RWPE1 (cell line): ENCODE data around the gene POLR1A.

Experiments used
- CTCF ChIA-PET: fragments of 350-600 bp; sonication (Branson Sonifier 250); formaldehyde crosslinking; extraction: SDS; loops from one replicate; lab custom pipeline; 2021; lab: Yijun Ruan, JAX
- POLR2A ChIA-PET: fragments of 400-600 bp; formaldehyde crosslinking; extraction: SDS; loops from one replicate; lab custom pipeline; 2020; ENCODE audit warnings: antibody characterized with exemption; ENCODE audit not compliant: low non-redundant PET; lab: Yijun Ruan, JAX
- DNase-seq: peaks from one replicate; pipeline ENCODE4 v3.0.0; 2012; ENCODE audit warnings: low spot score
- H3K27ac ChIP-seq: fragments of 450-650 bp; 2 replicates; pipeline ENCODE4 v1.5.1; 2017
- TF ChIP-seq, protein P1 (sequence below): fragments of 450-650 bp; conservative IDR thresholded peaks from 2 replicates; pipeline ENCODE4 v1.5.1; 2017; ENCODE audit warnings: low read depth, mild to moderate bottlenecking

POLR1A gene

DNA sequence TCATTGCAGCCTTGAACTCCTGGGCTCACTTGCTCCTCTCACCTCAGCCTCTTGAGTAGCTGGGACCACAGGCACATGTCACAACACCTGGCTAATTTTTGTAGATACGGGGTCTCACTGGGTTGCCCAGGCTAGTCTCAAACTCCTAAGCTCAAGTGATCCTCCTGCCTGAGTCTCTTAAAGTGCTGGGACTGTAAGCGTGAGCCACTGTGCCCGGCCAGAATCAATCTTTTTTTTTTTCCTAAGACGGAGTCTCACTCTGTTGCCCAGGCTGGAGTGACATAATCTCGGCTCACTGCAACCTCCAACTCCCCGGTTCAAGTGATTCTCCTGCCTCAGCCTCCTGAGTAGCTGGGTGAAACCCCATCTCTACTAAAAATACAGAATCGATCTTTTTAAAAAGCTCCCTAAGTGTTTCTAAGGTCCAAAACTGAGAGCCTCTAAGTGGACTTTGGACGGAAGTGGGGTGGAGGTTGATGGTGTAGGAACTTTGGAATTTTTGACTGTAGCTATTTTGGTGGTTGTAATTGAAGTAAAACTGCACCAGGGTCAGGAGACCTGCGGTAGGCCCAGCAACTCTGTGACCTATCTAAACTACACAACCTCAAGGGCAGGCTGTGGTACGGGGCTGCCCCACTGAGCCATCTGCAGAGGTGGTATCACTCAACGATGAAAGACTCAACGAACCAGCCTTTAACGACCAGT, 82.9 kb downstream of the POLR1A start:
- DNase-seq = no peak
- ChIA-PET CTCF (interaction anchor here (0.5 to 1.7 kb wide), 3 partner anchors 28 to 195 kb away, joined by 3 to 7 read pairs (median 4); no protein-coding TSS in a partner anchor), POLR2A (no interaction called here)
- TF ChIP-seq, protein P1, sequence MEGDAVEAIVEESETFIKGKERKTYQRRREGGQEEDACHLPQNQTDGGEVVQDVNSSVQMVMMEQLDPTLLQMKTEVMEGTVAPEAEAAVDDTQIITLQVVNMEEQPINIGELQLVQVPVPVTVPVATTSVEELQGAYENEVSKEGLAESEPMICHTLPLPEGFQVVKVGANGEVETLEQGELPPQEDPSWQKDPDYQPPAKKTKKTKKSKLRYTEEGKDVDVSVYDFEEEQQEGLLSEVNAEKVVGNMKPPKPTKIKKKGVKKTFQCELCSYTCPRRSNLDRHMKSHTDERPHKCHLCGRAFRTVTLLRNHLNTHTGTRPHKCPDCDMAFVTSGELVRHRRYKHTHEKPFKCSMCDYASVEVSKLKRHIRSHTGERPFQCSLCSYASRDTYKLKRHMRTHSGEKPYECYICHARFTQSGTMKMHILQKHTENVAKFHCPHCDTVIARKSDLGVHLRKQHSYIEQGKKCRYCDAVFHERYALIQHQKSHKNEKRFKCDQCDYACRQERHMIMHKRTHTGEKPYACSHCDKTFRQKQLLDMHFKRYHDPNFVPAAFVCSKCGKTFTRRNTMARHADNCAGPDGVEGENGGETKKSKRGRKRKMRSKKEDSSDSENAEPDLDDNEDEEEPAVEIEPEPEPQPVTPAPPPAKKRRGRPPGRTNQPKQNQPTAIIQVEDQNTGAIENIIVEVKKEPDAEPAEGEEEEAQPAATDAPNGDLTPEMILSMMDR = no peak
- 0 out of 2 replicates have a peak overlapping the region, but pooled peaks have one; percentile 0 for H3K27ac ChIP-seq

DNA sequence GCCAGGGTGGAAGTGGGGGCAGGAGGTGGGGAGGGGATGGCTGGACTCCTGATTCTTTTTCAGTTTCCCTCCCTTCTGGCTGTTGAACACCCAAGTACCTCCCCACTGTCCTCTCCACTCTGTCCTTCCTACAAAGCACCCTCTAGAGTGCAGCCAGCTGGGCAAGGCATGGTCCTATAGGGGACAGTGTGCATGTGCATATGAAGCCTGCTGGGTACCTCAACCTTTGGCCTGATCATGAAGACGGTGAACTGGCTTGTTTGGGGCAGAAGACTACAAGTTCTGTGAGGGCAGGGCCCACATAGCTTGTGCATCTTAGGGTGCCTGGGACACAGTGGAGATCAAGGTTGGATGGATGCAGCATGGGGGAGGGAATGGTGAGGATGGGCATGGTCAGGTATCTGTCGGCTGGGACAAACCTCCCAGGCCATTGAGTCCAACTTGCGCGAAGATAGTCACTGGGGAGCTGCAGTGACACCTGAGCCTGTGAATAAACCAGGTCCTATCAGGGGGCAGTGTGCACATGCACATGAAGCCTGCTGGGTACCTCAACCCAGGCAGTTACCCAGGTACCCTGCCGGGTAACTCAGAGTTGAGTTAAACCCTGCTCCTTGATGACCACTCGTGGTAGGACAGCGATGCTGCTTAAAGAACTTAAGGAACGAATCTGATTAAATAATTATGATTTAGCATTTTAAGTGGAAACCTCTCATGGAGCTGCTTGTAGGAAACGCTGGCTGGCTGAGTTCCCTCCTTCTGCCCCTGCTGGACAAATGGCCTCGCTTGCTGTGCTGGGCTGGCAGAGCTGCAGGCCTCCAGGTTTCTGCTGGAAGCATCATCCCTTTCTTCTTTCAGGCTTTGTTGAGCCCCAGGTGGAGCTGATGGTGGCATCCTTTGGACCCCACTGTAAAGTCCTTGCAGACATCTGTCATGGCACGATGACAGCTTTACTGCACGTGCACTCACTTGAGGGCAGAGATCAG, 84.0 kb downstream of the POLR1A start:
- TF ChIP-seq, protein P1 = no peak
- ChIA-PET CTCF (interaction anchor here (0.5 to 1.7 kb wide), 4 partner anchors 33 to 220 kb away, joined by 3 to 7 read pairs (median 4); no protein-coding TSS in a partner anchor), POLR2A (no interaction called here)
- DNase-seq = no peak
- 0 out of 2 replicates have a peak overlapping the region, but pooled peaks have one; percentile 0 for H3K27ac ChIP-seq

DNA sequence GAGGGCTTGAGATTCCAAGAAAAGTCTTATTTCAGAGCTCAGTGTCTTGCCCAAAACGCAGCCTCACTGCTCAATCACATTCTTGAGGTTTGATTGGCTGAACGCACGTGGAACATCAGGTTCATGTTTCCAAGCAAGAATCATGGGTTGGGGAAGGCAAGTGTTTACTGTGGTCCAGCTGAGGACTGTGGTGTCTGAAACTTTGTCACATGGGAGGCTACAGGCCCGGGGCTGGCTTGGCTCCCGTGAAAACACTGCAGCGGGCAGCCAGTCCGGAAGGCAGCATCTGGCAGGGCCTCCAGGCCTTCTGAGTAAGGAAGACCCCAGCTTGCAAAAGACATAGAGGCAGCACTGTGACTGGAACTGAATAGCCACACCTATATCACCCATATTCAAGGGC, 84.7 kb downstream of the POLR1A start:
- H3K27ac ChIP-seq = no peak overlapping the region
- ChIA-PET CTCF (no interaction called here), POLR2A (no interaction called here)
- no peak for DNase-seq
- TF ChIP-seq, protein P1 = no peak

DNA sequence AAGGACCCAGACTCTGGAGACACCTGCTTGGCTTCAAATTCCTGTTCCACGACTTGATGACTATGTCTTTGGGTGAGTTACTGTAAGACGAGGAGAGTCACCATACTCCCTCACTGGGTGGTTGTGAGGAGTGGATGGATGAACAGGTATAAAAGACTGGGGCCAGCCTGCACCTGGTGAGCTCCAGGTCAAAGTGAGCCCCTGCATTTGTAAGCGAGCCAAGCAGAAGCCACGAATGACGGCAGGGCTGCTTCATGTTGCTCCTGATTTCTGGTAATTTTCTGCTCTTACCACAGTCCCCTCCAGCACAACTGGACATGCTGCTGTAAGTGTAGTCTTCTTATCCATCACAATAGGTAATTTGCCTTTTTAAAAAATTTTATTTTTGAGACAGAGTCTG, 86.6 kb downstream of the POLR1A start:
- TF ChIP-seq, protein P1 = no peak
- no peak for DNase-seq
- ChIA-PET POLR2A (no interaction called here), CTCF (no interaction called here)
- no peak overlapping the region for H3K27ac ChIP-seq

DNA sequence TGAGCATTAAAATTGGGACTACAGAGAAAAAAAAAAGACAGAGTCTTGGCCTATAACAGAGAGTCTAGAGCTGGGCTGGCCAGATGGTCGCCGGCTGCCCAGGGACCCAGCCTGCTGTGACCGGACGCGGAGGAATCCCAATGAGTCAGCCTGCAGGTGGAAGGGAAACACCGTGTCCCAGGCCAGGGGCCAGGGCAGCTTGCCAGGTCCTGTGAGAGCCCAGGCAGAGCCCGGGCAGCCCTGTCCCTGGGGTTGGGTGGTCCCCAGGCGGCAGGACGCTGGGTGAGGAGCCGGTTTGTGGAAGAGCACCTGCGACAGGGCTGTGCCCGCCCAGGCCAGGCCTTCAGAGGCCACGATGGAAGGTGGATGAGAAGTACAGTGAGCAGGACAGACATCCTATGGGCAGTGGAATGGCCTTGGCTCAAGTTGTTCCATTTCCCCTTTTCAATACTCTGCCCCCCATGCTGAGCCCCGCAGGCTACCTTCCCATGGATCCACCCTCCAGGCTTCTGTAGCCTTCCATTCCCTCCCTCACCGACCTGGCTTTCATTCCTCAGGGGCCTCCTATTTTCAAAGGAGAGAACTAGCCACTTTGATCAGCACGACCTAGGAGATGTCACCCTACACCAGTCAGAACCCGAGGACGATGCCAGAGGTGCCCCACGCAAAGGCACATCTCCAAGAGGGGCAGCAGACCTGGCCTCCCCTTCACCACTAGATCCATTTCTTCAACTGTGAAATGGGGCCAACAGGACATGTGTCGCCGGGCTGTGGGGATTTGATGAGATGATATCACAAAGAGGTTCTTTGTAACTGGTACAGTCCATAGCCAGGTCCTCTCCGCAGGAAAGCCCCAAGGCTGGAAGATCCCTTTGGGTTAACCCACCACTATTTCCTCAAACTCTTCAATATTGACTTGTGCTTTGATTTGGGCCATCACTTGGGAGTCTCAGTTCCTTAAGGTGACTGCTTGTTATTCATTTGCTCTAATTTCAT, 87.5 kb downstream of the POLR1A start:
- POLR2A ChIA-PET = no interaction called here

More for the DNA sequence above, 87.5 kb downstream of the POLR1A start:
- peak; percentile 48 for DNase-seq
- CTCF ChIA-PET = interaction anchor here (0.6 to 0.7 kb wide), 2 partner anchors 10 to 130 kb away, joined by 4 read pairs; partner anchors contain the start of gene ST3GAL5
- TF ChIP-seq, protein P1 = no peak
- H3K27ac ChIP-seq = peak overlapping the region; percentile 30; the same call in 1 of the 2 replicates
